HG03039 (cell line): ENCODE data around the gene POPDC2.

ENCODE experiments used
- ATAC-seq: cut with Tn5 transposase; IDR thresholded peaks from one replicate; pipeline ENCODE4 v1.9.1; 2021; ENCODE audit warnings: mild to moderate bottlenecking, moderate library complexity; ENCODE audit not compliant: unreplicated experiment

Gene POPDC2

DNA sequence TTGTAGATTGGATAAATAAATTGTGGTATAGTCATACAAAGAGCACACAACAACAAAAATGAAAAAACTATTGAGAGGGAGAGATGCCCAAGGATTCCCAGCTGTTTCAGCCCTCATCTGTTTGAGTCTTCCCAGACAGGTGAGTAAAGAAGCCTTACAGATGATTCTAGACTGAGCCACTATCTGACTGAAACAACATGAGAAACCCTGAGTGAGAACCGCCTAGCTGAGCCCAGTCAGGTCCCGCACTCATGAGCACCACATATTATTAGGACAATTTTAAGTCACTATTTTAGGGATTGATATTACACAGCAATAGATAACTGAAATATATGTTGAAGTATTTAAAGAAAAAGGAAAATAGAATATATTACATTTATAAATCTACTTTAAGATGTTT lies 19.0 kb downstream of the POPDC2 start:
- ATAC-seq: no peak

- ATAC-seq: no peak
These were observed 20.7 kb downstream of the POPDC2 start for GRCh38 chr3:119639494-119640350.

DNA sequence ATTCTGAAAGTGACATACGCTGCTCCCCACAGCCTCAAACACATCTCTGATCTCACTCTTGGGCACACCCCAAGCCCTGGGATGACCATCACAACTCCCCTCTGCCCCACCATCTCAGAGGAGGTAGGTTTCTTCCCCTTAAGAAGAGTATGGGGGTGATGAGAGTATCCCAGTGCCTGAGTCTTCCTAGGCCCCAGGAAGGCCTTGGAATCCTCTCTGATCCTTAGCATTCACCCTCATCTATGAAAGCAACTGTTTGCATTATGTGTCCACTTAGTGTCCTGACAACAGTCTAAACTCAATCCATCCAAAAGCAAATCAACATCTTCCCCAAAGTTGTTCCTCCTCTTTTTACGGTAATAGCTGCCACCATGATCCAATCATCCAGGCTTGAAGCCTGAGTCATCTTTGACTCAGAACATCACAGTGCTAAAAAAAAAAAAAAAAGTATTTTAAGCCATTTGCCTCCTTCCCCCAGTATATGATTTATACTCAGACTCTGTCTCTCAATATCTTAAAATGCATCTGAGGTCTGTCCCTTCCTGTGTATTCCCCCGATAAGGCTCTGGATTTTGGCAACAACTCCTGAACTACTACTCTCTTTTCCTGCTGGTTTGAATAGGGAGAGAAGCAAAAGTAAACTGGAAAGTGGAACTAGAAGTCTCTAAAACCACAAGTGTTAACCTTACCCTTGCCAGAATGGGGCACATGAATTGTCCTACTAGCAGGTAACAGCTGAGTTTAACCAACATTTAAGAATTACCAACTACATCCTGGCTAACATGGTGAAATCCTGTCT lies 22.5 kb downstream of the POPDC2 start:
- ATAC-seq: peak; percentile 31

DNA sequence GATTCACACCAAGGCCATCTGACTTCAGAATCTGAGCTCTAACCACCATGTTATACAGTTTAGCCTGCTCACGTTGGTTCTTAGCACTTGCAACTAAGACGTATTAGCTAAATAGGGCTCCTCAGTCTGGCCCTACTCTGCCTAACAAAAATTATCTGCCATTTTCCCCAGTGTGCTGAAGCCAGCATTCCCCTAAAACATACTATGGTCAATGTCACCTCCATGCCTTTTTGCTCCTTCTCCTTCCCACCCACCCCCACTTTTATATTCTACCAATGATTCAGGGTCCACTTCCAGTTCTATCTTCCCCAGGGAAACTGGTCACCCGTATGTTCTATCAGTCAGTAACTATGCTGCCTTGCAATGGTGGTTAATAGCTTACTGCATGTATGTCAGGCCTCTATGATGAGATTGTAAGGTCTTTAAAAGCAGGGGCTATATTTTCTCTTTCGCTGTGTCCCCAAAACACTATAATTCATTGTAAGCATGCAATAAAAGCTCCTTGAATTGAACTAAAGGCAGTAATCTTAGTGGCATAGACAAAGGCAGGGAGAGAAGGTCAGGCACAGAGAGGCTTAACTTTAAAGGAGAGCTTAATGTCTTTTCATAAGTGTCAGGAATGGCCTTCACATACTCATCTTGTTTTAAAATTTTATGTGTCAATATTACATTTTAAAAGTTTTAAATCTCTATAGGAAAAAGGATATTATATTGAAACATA lies 23.3 kb downstream of the POPDC2 start:
- ATAC-seq: no peak

DNA sequence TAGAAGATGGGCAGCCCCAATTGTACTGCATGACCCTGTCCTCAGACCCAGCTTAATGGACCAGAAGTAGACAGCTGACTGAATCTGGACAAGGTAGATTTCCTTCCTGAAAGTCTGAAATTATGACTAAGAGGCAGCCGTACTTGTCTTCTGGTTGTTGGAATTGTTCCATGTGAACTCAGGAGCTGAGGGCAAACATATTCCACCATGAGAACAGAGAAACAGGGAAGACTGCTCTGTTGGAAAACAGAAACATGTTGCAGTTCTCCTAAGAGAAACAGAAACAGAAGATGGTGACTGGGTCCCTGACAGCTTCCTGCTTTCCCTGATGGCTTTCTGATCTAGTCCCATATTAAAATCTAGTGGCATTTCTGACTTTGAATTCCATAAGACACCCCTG lies 24.1 kb downstream of the POPDC2 start:
- no peak for ATAC-seq

DNA sequence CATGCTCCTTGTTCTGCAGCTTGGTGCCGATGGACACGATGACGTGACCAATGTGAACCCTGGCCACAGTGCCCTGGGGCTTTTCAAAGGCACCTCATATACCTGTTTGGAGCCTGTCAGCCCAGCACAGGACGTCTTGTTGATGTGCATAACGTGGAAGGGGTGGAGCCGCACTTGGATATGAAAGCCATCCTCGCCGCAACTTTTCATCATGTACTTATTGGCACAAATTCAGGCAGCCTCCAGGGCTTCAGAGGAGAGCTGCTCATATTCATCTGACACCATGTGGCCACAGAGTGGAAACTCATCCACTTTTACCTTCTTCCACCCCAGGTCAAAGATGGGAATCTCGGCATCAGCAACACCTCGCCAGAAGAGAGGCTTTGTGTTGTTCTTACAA lies 24.7 kb downstream of the POPDC2 start:
- ATAC-seq: no peak

GRCh38 chr3:119632829-119633228 lies 27.6 kb downstream of the POPDC2 start:
- ATAC-seq: no peak

DNA sequence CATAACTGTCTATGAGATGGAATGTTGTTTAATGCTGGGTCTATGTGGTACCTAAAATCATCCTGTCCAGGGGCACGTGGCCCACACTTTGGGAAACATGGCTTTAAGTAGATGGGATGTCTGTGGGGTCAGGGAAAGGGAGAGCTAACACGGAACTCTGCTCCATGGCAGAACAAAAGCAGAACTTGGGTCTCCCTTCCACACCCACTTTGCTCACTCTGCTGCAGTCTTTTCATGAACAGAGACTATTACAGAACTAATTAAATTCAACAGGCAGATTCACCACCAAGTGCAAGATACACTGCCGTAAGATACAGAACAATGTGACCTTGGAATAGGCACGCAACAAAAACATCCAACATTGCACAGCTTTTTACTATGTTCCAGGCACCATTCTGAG lies 28.2 kb downstream of the POPDC2 start:
- ATAC-seq: no peak

DNA sequence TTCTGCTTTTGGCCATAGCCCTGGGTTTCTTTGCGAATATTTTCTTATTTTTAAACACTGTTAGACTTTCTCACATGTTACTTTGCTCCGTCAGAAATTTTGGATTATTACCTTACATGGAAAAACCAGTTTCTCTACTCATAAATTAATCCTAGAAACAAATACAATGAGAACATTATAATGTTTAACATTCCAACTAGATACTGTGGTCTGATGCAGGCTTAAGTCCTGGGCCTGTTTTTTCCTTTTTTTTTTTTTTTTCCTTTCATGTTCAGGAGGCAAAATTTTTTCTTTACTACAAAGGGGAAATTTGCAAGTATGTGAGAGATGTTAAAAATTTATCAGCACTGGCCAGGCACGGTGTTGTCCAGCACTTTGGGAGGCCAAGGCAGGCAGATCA lies 28.9 kb downstream of the POPDC2 start:
- no peak for ATAC-seq

GRCh38 chr3:119630880-119631329 lies 29.5 kb downstream of the POPDC2 start:
- ATAC-seq: no peak

- ATAC-seq: no peak
These were observed 30.1 kb downstream of the POPDC2 start for GRCh38 chr3:119630128-119630879.

DNA sequence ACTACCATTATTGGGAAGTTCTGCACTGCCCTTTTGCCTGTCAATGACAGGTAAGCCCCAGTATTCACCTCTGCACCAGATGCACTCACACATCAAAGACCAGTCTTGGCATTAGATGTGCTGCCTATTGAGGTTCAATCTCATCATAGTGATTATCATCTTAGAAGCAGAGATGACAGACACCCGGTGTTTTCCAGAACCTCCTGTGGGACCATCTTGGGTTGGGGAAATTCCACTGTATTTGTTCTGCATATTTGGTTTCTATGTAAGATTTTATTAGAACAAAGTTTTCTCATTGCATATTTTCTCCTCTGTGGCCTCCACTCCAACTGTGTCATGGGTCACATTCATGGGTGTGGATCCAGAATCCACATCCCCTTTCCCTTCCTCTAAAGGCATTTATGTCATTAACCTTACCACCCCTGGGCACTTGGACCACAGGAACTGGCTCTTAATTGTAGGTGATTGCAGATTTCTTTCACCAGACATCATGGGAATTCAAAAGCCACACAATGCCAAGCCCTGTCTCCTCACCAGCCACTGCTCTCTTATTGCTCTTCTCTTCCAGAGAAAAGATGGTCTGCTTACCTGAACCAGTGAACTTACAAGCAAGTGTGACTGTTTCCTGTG lies 31.5 kb downstream of the POPDC2 start:
- peak; percentile 28 for ATAC-seq

DNA sequence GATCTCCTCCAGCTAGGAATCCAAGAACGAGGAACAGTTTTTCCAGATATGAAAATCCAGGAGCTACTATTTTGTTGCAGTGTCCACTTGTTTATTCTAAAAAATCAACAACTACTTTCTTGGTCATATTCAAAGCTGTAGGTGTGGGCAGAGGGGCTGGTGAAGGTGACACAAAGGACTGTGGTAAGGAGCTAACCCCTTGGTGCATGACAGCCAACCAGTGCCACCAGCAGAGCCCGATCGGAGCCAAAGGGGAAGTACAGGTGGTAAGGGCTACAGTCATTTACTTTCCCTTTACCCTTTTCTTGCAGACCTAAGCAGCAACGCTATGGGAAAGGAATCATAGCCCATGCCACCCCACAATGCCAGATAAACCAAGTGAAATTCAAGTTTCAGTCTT lies 32.0 kb downstream of the POPDC2 start:
- peak; percentile 64 for ATAC-seq

- no peak for ATAC-seq
These were observed 32.9 kb downstream of the POPDC2 start for GRCh38 chr3:119627461-119627860.

GRCh38 chr3:119626196-119626595 lies 34.2 kb downstream of the POPDC2 start:
- no peak for ATAC-seq

DNA sequence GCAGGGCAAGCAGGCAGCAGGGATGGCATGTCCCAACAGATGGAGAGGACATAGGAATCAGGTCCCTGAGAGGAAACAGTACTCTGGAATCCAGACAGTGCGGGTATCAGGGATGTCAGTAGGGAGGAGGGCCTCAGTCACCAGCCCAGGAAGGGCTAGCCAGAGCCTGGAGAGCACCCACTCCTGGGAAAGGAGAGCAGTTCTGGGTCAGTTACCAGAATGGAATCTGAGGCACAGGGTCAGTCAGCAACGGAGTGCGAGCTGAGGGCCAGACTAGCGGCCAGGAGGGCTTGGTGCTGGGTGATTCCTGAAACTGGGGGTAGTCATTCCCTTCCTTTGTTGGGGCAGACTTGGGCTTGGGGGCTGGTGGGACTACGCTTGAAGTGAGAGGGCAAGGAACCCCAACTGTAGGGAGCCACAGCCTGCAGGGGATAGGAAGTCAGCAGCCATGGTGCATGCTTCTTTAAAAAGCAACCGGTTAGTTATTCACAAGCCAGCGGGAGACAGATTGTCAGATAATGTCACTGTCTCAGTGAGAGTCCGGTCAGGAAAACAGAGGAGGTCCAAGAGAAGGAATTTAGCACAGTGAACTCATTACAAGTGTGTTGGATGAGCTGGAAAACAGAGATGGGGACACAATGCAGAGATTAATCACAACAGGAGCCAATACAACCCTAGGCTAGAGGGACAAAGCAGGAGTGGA lies 34.8 kb downstream of the POPDC2 start:
- ATAC-seq: no peak

GRCh38 chr3:119624002-119624720 lies 36.2 kb downstream of the POPDC2 start:
- ATAC-seq: no peak

GRCh38 chr3:119620899-119621298 lies 39.5 kb downstream of the POPDC2 start:
- ATAC-seq: no peak

- no peak for ATAC-seq
These were observed 41.3 kb downstream of the POPDC2 start for GRCh38 chr3:119619094-119619493.
